C4-2B (cell line): ENCODE data around the gene ZP1.

ENCODE experiments used
- CTCF ChIP-seq: fragments of 450-650 bp; conservative IDR thresholded peaks from 2 replicates; pipeline ENCODE4 v1.5.1; 2017; ENCODE audit warnings: mild to moderate bottlenecking
- ZFX ChIP-seq: fragments of 450-650 bp; IDR thresholded peaks from 2 replicates; pipeline ENCODE4 v1.6.1; 2017

DNA sequence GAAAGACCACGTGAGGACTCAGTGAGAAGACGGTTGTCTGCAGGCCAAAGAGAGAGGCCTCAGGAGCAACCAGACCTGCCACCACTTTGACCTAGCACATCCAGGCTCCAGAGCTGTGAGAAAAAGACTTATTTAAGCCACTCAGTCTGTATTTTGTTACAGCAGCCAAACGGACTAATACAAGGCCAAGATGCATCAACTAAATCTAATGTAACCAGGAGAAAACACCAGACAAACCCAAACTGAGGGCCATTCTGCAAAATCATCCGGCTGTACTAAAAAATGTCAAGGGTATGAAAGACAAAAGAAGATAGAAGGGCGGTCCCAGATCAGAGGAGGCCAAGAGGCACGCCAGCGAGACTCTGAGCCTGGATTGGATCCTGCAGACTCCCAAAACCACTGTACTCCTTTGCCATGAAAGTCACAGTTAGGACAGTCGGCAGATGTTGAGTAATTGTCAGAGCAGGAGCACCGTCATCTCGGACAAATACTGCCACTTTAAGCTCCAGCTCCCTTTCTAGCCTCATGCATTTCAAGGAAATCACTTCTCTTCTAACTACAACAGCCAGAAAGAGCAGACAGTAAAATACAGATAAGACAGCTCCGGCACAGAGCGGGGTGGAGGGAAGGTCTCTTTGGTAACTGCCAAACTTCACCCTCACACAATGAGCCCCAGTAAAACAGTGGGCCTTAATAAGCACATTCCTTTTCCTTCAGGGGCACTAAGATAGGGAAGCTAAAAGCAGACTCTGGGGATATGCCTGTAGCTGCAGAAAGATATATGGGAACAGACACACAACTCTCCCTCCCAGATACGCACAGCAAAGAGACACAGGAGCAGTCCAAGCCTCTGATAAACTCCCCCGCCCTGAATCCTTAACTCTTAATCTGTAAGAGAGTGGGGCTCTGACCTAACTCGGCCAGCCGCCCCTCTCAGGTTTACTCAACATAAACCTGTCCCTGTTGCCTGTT lies 3.5 kb upstream of the ZP1 start:
- TF ChIP-seq CTCF = no peak
- no peak for TF ChIP-seq ZFX
